Measurements from ENCODE around the gene SLC38A10.
"Not testable (repeated sequence)": the region's sequence is repeated elsewhere in the genome, so short reads cannot be mapped to it uniquely, and the experiment has no call there.

The SLC38A10 gene

GRCh38 chr17:81228420-81228819 is 66.7 kb downstream of the SLC38A10 start:
- H3K36me3 ChIP-seq (ENCODE audit: control insufficient read depth, low read length), result peaks cover 25% of the 10 kb centered on the region
- no peaks in the 10 kb centered on the region for H4K20me1 ChIP-seq (ENCODE audit: control insufficient read depth, insufficient read depth, low read depth, low read length)
- no peaks in the 10 kb centered on the region for H3K9me3 ChIP-seq (ENCODE audit: control insufficient read depth, insufficient read depth, low read length)
- TF ChIP-seq EZH2phosphoT487 (IDR thresholded peaks at IDR 0.05; ENCODE audit: borderline replicate concordance, low read length), result no peak
- TF ChIP-seq, protein P1, sequence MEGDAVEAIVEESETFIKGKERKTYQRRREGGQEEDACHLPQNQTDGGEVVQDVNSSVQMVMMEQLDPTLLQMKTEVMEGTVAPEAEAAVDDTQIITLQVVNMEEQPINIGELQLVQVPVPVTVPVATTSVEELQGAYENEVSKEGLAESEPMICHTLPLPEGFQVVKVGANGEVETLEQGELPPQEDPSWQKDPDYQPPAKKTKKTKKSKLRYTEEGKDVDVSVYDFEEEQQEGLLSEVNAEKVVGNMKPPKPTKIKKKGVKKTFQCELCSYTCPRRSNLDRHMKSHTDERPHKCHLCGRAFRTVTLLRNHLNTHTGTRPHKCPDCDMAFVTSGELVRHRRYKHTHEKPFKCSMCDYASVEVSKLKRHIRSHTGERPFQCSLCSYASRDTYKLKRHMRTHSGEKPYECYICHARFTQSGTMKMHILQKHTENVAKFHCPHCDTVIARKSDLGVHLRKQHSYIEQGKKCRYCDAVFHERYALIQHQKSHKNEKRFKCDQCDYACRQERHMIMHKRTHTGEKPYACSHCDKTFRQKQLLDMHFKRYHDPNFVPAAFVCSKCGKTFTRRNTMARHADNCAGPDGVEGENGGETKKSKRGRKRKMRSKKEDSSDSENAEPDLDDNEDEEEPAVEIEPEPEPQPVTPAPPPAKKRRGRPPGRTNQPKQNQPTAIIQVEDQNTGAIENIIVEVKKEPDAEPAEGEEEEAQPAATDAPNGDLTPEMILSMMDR (IDR thresholded peaks at IDR 0.05; ENCODE audit: low read depth, low read length, poor library complexity, severe bottlenecking), result no peak
- H3K4me2 ChIP-seq (ENCODE audit: low read length), result peak overlapping the region; percentile 43
- peaks cover 22% of the 10 kb centered on the region for H3K4me1 ChIP-seq (ENCODE audit: control insufficient read depth, low read length)
- peak overlapping the region; percentile 40; the same call in 1 of the 2 replicates for H3K27ac ChIP-seq (ENCODE audit: low read depth, low read length)
- no peaks in the 10 kb centered on the region for H3K9me2 ChIP-seq (replicated peaks; ENCODE audit: control insufficient read depth, low read length)
- H3F3A ChIP-seq (ENCODE audit: control insufficient read depth, insufficient read depth), result peaks cover 6% of the 10 kb centered on the region; the same call in 1 of the 2 replicates
- no peaks in the 10 kb centered on the region for H3K27me3 ChIP-seq (ENCODE audit: control insufficient read depth, low read length)
- no peaks in the 10 kb centered on the region for H3K79me2 ChIP-seq (ENCODE audit: control insufficient read depth, low read length)
- H3K4me3 ChIP-seq (ENCODE audit: low read length), result no peak overlapping the region

DNA sequence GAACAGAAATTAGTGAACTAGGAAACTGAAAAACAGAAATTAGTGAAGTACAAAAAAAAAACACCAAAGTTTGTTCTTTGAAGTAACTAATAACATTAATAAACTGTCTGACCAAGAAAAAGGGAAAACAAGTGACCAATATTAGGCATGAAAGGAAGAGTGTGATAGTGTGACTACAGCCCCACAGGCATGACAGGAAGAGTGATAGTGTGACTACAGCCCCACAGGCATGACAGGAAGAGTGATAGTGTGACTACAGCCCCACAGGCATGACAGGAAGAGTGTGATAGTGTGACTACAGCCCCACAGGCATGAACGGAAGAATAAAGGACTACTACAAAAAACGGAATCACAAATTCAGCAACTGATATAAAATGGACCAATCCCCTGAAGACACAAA is 67.5 kb downstream of the SLC38A10 start:
- H3K9me3 ChIP-seq (ENCODE audit: control insufficient read depth, insufficient read depth, low read length); H3F3A ChIP-seq (ENCODE audit: control insufficient read depth, insufficient read depth); H3K27me3 ChIP-seq (ENCODE audit: control insufficient read depth, low read length); H3K79me2 ChIP-seq (ENCODE audit: control insufficient read depth, low read length); H3K4me3 ChIP-seq (ENCODE audit: low read length); H3K9me2 ChIP-seq (replicated peaks; ENCODE audit: control insufficient read depth, low read length); H4K20me1 ChIP-seq (ENCODE audit: control insufficient read depth, insufficient read depth, low read depth, low read length); H3K4me2 ChIP-seq (ENCODE audit: low read length): not testable (repeated sequence)
- Histone ChIP-seq H3K36me3 (ENCODE audit: control insufficient read depth, low read length) (peaks cover 21% of the 10 kb centered on the region), H3K4me1 (ENCODE audit: control insufficient read depth, low read length) (peaks cover 25% of the 10 kb centered on the region), H3K27ac (ENCODE audit: low read depth, low read length) (0 out of 2 replicates have a peak overlapping the region, but pooled peaks have one; percentile 40)

GRCh38 chr17:81223762-81224130 is 71.4 kb downstream of the SLC38A10 start:
- H3K4me1 ChIP-seq (ENCODE audit: control insufficient read depth, low read length), result peaks cover 31% of the 10 kb centered on the region
- no peaks in the 10 kb centered on the region for H4K20me1 ChIP-seq (ENCODE audit: control insufficient read depth, insufficient read depth, low read depth, low read length)
- no peaks in the 10 kb centered on the region for H3K9me2 ChIP-seq (replicated peaks; ENCODE audit: control insufficient read depth, low read length)
- H3K36me3 ChIP-seq (ENCODE audit: control insufficient read depth, low read length), result 0 out of 2 replicates have a peak, but pooled peaks cover 2% of the 10 kb centered on the region
- H3K9me3 ChIP-seq (ENCODE audit: control insufficient read depth, insufficient read depth, low read length), result no peaks in the 10 kb centered on the region
- H3K27me3 ChIP-seq (ENCODE audit: control insufficient read depth, low read length), result no peaks in the 10 kb centered on the region
- H3K4me2 ChIP-seq (ENCODE audit: low read length), result peak overlapping the region; percentile 36; the same call in 1 of the 2 replicates
- peaks cover 6% of the 10 kb centered on the region; the same call in 1 of the 2 replicates for H3F3A ChIP-seq (ENCODE audit: control insufficient read depth, insufficient read depth)
- peaks cover 12% of the 10 kb centered on the region for H3K79me2 ChIP-seq (ENCODE audit: control insufficient read depth, low read length)
- no peak for TF ChIP-seq EZH2phosphoT487 (IDR thresholded peaks at IDR 0.05; ENCODE audit: borderline replicate concordance, low read length)
- TF ChIP-seq, protein P1 (IDR thresholded peaks at IDR 0.05; ENCODE audit: low read depth, low read length, poor library complexity, severe bottlenecking), result no peak
- H3K27ac ChIP-seq (ENCODE audit: low read depth, low read length), result no peak overlapping the region
- peak overlapping the region; percentile 35; the same call in 1 of the 2 replicates for H3K4me3 ChIP-seq (ENCODE audit: low read length)

- peak within 1 kb of the TSS; percentile 98 for H3K4me3 ChIP-seq (ENCODE audit: low read length)
- no peaks in the 10 kb centered on the region for H4K20me1 ChIP-seq (ENCODE audit: control insufficient read depth, insufficient read depth, low read depth, low read length)
- H3K27ac ChIP-seq (ENCODE audit: low read depth, low read length), result no peak within 1 kb of the TSS
- H3K9me3 ChIP-seq (ENCODE audit: control insufficient read depth, insufficient read depth, low read length), result no peaks in the 10 kb centered on the region
- TF ChIP-seq EZH2phosphoT487 (IDR thresholded peaks at IDR 0.05; ENCODE audit: borderline replicate concordance, low read length), result no peak
- TF ChIP-seq, protein P1 (IDR thresholded peaks at IDR 0.05; ENCODE audit: low read depth, low read length, poor library complexity, severe bottlenecking), result no peak
- peaks cover 6% of the 10 kb centered on the region; the same call in 1 of the 2 replicates for H3F3A ChIP-seq (ENCODE audit: control insufficient read depth, insufficient read depth)
- H3K79me2 ChIP-seq (ENCODE audit: control insufficient read depth, low read length), result peaks cover 12% of the 10 kb centered on the region
- H3K27me3 ChIP-seq (ENCODE audit: control insufficient read depth, low read length), result no peaks in the 10 kb centered on the region
- H3K9me2 ChIP-seq (replicated peaks; ENCODE audit: control insufficient read depth, low read length), result no peaks in the 10 kb centered on the region
- peaks cover 25% of the 10 kb centered on the region for H3K4me1 ChIP-seq (ENCODE audit: control insufficient read depth, low read length)
- H3K4me2 ChIP-seq (ENCODE audit: low read length), result peak within 1 kb of the TSS; percentile 97
- no peaks in the 10 kb centered on the region for H3K36me3 ChIP-seq (ENCODE audit: control insufficient read depth, low read length)
Measured at GRCh38 chr17:81222906-81223761, 72.0 kb downstream of the SLC38A10 start, which contains the start of gene CEP131. CEP131 (minus strand) TSS chr17:81222965; CDS start chr17:81220056, 2,909 bp downstream.
